BE2C (cell line): ENCODE results near the gene UBN2. TPM values are rescaled to one million over a fixed set of nuclear protein-coding genes. Genes with fewer than 3 reads are reported as not detected.

Experiments used
- DNase-seq: peaks from one replicate; pipeline ENCODE4 v3.0.0-alpha.2; 2020
- H3K27me3 ChIP-seq: fragments of 250-450 bp; sonication (Bioruptor Pico); 2 replicates; pipeline ENCODE4 v1.5.1; 2020; ENCODE audit warnings: mild to moderate bottlenecking
- H3K36me3 ChIP-seq: fragments of 250-450 bp; sonication (Bioruptor Pico); 2 replicates; pipeline ENCODE4 v1.5.1; 2020; ENCODE audit warnings: mild to moderate bottlenecking
- H3K4me1 ChIP-seq: fragments of 250-450 bp; sonication (Bioruptor Pico); 2 replicates; pipeline ENCODE4 v1.5.1; 2020
- H3K4me3 ChIP-seq: 2 replicates; pipeline ENCODE4 v1.5.1; 2011; ENCODE audit warnings: low read depth, low read length
- H3K9me3 ChIP-seq: fragments of 250-450 bp; sonication (Bioruptor Pico); 2 replicates; pipeline ENCODE4 v1.5.1; 2020
- polyA plus RNA-seq: library from polyadenylated mRNA; unstranded; fragments of >200 nt; gene quantifications from one replicate; pipeline ENCODE4 v1.2.1, GENCODE V29; 2012; ENCODE audit warnings: low read depth, missing spikeins; ENCODE audit not compliant: insufficient read length, insufficient read depth
- TF ChIP-seq, protein P1 (sequence below): IDR thresholded peaks from 2 replicates; pipeline ENCODE4 v1.5.1; 2012; ENCODE audit warnings: mild to moderate bottlenecking, low read depth, low read length

Gene UBN2
- polyA plus RNA-seq = 3.1 TPM

DNA sequence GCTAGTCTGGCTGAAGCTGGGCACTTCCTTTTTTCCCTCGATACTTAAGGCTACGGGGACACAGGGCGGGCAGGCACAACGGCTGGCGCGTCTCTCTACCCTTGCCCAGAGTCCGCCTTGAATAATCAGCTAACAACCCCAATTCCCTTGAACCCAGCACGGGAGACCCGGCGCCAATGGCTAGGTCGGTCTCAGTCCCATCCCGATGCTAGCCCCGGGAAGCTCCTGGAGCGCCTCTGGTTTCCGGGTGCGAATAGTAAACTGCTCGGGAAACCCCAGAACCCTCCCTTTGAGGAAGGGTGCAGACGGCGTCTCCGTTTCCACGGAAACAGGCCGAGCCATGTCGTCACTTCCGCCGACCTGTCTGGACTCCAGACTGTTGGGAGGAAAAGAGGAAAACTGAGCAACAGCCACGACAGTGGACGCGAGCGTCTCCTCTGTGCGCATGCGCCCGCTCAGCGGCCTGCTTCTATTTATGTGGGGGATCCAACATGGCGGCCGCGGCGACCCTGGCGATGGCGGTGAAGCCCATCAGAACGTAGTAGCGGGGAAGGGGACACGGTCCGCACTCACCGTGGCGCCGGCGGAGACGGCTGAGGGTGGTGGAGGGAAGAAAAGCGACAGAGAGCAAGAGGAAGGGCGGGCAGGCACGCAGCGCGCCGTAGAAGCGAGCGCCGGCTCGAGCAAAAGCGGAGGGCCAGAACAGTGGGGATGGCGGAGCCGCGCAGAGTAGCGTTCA lies at the start of gene UBN2:
Gene UBN2, plus strand, starts transcription at position 464 of the 739 bp plus-strand sequence. Its CDS starts 248 bp downstream, at position 712.
- H3K4me1 ChIP-seq = no peaks in the 10 kb centered on the region
- TF ChIP-seq, protein P1, sequence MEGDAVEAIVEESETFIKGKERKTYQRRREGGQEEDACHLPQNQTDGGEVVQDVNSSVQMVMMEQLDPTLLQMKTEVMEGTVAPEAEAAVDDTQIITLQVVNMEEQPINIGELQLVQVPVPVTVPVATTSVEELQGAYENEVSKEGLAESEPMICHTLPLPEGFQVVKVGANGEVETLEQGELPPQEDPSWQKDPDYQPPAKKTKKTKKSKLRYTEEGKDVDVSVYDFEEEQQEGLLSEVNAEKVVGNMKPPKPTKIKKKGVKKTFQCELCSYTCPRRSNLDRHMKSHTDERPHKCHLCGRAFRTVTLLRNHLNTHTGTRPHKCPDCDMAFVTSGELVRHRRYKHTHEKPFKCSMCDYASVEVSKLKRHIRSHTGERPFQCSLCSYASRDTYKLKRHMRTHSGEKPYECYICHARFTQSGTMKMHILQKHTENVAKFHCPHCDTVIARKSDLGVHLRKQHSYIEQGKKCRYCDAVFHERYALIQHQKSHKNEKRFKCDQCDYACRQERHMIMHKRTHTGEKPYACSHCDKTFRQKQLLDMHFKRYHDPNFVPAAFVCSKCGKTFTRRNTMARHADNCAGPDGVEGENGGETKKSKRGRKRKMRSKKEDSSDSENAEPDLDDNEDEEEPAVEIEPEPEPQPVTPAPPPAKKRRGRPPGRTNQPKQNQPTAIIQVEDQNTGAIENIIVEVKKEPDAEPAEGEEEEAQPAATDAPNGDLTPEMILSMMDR = no peak
- H3K36me3 ChIP-seq = peaks cover 3% of the 10 kb centered on the region
- H3K9me3 ChIP-seq = no peaks in the 10 kb centered on the region
- peaks cover 4% of the 10 kb centered on the region; the same call in 1 of the 2 replicates for H3K27me3 ChIP-seq
- peak within 1 kb of the TSS; percentile 94 for H3K4me3 ChIP-seq
- peak; percentile 96 for DNase-seq

DNA sequence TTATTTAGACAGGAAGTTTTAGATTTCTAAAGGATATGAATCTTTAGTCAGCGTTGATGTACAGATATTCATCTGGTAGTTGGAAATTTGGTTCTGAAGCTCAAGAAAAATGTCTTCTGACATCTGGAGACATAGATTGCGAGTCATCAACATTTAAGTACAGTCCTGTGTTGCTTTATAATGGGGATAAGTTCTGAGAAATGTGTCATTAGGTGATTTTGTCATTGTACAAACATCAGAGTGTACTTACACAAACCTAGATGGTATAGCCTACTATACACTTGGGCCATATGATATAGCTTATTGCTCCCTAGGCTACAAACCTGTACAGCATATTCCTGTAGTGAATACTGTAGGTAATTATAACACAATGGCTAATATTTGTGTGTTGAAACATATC lies 49.6 kb upstream of the UBN2 start:
- no peak for DNase-seq
- Histone ChIP-seq H3K4me3 (no peak overlapping the region), H3K9me3 (no peaks in the 10 kb centered on the region), H3K36me3 (peaks cover 18% of the 10 kb centered on the region), H3K27me3 (no peaks in the 10 kb centered on the region), H3K4me1 (peaks cover 5% of the 10 kb centered on the region)
- TF ChIP-seq, protein P1 = no peak

DNA sequence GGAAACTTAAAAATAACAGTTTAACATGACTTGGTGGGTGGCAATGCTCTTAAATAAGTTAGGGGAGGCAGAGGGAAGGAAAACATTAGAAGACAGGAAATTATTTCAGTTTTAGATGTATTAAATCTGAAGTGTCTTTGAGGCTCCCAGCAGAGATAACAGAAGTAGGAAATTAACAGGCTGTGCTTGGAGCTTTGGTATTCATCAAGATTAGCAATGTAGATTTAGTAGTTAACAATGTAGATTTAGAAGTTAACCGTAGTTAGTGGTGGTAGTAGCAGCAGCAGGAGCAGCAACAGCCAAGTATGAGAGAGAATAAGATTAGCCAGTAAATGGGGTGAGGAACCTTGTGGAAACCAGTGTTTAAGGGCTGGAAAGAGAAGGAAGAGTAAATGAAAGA lies 48.7 kb upstream of the UBN2 start:
- H3K36me3 ChIP-seq = peaks cover 18% of the 10 kb centered on the region
- H3K27me3 ChIP-seq = no peaks in the 10 kb centered on the region
- no peak for DNase-seq
- no peaks in the 10 kb centered on the region for H3K9me3 ChIP-seq
- H3K4me1 ChIP-seq = peaks cover 4% of the 10 kb centered on the region
- TF ChIP-seq, protein P1 = no peak
- H3K4me3 ChIP-seq = no peak overlapping the region

DNA sequence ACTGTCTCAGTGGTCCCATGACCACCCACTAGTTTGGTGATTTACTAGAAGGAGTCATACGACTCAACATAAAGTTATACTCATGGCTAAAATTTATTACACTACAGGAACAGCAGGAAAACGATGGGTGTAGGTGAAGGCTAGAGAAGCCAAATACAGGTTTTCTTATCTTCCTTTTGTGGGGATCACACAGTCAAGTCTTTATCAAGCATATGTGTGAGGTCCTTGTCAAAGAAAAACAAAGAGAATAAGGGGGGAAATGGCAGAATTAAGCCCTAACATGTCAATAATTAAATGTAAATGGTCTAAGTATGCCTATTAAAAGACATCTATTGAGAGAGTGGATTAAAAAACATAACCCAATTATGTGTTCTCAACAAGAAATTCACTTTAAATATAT lies 47.8 kb upstream of the UBN2 start:
- H3K4me1 ChIP-seq = no peaks in the 10 kb centered on the region
- H3K4me3 ChIP-seq = no peak overlapping the region
- TF ChIP-seq, protein P1 = no peak
- H3K9me3 ChIP-seq = no peaks in the 10 kb centered on the region
- peaks cover 18% of the 10 kb centered on the region for H3K36me3 ChIP-seq
- H3K27me3 ChIP-seq = no peaks in the 10 kb centered on the region
- DNase-seq = no peak

DNA sequence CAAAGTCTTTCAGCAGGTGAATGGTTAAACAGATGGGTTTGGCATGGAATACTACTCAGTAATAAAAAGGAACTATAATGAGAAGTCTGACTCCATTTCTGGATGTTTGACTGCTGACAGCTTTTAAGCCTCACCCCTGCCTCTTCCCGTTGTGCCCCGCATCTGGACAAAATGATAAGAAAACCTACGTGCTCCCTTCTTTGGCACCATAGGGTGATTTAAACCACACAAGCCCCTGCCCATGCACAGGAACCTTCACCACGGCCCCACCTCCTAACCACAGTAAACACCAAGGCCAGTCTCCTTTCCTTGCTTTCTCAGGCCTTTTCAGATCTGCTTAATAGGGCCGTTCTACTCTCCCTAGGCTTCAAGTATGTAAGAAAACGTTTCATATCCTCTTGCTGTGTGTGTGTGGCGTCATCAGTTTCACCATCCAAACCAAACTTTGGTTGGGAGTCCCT lies 47.1 kb upstream of the UBN2 start:
- Histone ChIP-seq H3K4me3 (no peak overlapping the region), H3K4me1 (no peaks in the 10 kb centered on the region), H3K9me3 (no peaks in the 10 kb centered on the region), H3K27me3 (no peaks in the 10 kb centered on the region), H3K36me3 (peaks cover 18% of the 10 kb centered on the region)
- no peak for DNase-seq
- TF ChIP-seq, protein P1 = no peak

DNA sequence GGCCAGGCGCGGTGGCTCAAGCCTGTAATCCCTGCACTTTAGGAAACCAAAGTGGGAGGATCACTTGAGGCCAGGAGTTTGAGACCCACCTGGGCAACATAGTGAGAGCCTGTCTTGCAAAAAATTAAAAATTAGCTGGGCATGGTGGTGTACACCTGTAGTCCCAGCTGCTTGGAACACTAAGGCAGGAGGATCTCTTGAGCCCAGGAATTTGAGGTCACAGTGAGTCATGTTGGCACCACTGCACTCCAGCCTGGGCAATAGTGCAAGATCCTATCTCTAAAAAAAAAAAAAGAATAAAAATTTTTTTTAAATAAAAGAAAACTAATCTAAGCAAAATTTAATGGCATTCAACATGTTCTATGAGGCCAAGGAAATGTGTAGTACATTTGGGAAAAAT lies 44.9 kb upstream of the UBN2 start:
- TF ChIP-seq, protein P1 = no peak
- Histone ChIP-seq H3K4me3 (no peak overlapping the region), H3K27me3 (no peaks in the 10 kb centered on the region), H3K9me3 (no peaks in the 10 kb centered on the region), H3K36me3 (peaks cover 9% of the 10 kb centered on the region), H3K4me1 (no peaks in the 10 kb centered on the region)
- no peak for DNase-seq
